T47D (cell line): ENCODE results near the gene SNW1.

Source experiments
- DNase-seq, 2 experiments: peaks; one replicate each; pipeline versions ENCODE4 v3.0.0 to v3.0.0-alpha.2; 2011 to 2012; ENCODE audit warnings: low read depth in 1 of 2, low spot score in 1 of 2
- JUND ChIP-seq: IDR thresholded peaks from 2 replicates; pipeline ENCODE4 v1.6.1; 2012; ENCODE audit warnings: low read depth
- in situ Hi-C: cut with HindIII; loops from 2 replicates; pipeline ENCODE4 v1.10.0; 2016; ENCODE audit warnings: low sequenced_read_pairs, low pct_unique_long_range_greater_than_20kb

Gene SNW1

DNA sequence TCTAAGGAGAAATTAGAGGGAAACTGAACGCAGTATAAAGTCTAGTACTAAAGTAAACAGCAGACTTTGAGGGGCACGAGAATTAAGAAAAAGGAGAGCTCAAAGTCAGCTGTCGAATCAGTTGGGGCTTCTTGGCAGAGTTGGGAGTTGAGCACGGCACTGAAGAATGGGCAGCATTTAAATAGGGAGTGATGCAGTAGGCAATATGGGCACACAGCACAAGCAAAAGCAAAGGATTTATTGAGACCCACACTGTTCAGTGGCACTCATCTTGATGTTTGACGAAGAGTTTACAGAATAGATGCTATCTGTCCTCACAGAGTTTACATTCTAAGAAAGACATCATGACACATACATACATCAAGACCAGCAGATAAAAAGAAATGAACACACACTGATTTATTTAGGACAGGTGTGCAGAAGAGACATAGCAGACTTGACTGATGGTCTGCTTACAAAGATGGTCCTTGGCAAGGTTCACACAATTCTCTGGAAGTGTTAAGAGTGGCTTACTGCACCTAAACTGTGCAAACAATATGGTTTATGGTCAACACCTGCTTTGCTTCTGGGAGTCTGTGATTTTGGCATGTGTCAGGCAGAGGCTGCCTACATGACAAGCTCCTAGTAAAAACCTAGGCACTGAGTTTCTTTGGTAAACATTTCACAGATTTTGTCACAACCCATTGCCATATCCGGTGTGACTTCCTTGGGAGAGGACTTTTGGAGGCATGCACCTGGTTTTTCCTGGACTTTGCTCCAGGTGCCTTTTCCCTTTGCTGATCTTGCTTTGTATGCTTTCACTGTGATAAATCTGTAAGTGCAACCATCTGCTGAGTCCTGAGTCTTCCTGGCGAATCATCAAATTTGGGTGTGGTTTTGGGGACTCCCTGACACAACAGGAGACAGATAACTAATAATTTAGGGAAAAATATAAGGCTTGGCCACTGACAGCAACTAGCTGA lies 79.5 kb downstream of the SNW1 start:
- no peak for TF ChIP-seq JUND
- in situ Hi-C loops: no loop called here
- peak in 1 of 2 experiments; percentile 87 for DNase-seq

DNA sequence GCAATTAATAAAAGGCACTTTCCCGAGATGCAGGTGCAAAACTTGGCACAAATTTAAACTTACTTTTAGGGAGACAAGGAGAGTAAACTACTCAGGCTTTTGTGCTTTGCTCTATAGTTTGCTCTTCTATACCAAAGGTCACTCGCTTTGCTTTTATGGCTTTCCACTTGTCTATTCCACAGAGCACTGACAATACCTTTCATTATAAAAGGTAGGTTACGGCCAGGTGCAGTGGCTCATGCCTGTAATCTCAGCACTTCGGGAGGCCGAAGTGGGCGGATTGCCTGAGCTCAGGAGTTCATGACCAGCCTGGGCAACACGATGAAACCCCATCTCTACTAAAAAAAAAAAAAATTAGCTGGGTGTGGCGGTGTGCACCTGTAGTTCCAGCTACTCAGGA lies 86.0 kb downstream of the SNW1 start:
- in situ Hi-C loops: no loop called here
- TF ChIP-seq JUND: no peak
- no peak for DNase-seq

- no peak for DNase-seq
- no peak for TF ChIP-seq JUND
- in situ Hi-C loops: no loop called here
Measured at GRCh38 chr14:77673193-77673592, 87.8 kb downstream of the SNW1 start.
